K562 (cell line): Measurements from ENCODE around the gene RUNX1. TPM values are rescaled to one million over a fixed set of nuclear protein-coding genes. Genes with fewer than 3 reads are reported as not detected.

ENCODE experiments used
- ATAC-seq: fragments of 200-7000 bp; cut with Tn5 transposase; 3 replicates; pipeline ENCODE4 v1.9.1; 2020; ENCODE audit warnings: moderate library complexity
- BruUV-seq: library from RNA; stranded (reverse); fragments of 400-500 nt; replicated peaks from 2 replicates; lab custom pipeline; 2021; lab: Mats Ljungman, UMichigan
- CTCF ChIA-PET: fragments of 300-600 bp; formaldehyde crosslinking; extraction: SDS; loops from one replicate; lab custom pipeline; 2021; ENCODE audit warnings: low intra/inter-chr PET ratio; lab: Yijun Ruan, JAX
- POLR2A ChIA-PET: fragments of 300-600, 350-650 bp; sonication (Branson Sonifier 250); formaldehyde crosslinking; extraction: SDS; loops from one replicate; lab custom pipeline; 2021; ENCODE audit warnings: antibody characterized with exemption, inconsistent platforms; lab: Yijun Ruan, JAX
- DNase-seq, 4 experiments: peaks; one replicate each; pipeline versions ENCODE4 v3.0.0 to v3.0.0-alpha.2; 2011 to 2018; ENCODE audit warnings: low spot score in 3 of 4, mixed read lengths in 3 of 4; ENCODE audit errors: extremely low read depth in 1 of 4
- FAIRE-seq: peaks from 2 replicates; lab custom pipeline; 2011; peaks lifted over from hg19 to GRCh38; lab: Jason Lieb, UNC
- H2AFZ ChIP-seq: 2 replicates; pipeline ENCODE4 v1.6.0; 2011; ENCODE audit warnings: low read depth, low read length, control low read depth, inconsistent platforms
- H3K27ac ChIP-seq: fragments of 200-600 bp; 3 replicates; pipeline ENCODE4 v1.8.0; 2011; ENCODE audit warnings: low read depth, mild to moderate bottlenecking, control low read depth, inconsistent platforms, low read length, moderate library complexity, mixed read lengths; ENCODE audit errors: extremely low read depth
- H3K27me3 ChIP-seq, 2 experiments: fragments of 300-600 bp in 1 of 2; 2 replicates in 1 of 2; 3 replicates in 1 of 2; pipeline versions ENCODE4 v1.6.0 to v1.8.0; 2011; ENCODE audit warnings: inconsistent platforms in 2 of 2, low read length in 2 of 2, mild to moderate bottlenecking in 1 of 2, mixed read lengths in 1 of 2, moderate library complexity in 1 of 2; ENCODE audit not compliant: control insufficient read depth in 2 of 2, insufficient read depth in 2 of 2
- H3K36me3 ChIP-seq: fragments of 300-600 bp; 3 replicates; pipeline ENCODE4 v1.8.0; 2011; ENCODE audit warnings: mild to moderate bottlenecking, low read length, inconsistent platforms; ENCODE audit not compliant: control insufficient read depth, insufficient read depth
- H3K4me1 ChIP-seq, 2 experiments: fragments of 200-600 bp in 1 of 2; replicated peaks in 1 of 2; 2 replicates in 1 of 2; 3 replicates in 1 of 2; pipeline versions ENCODE4 v1.5.1 to v1.8.0; 2011; ENCODE audit warnings: inconsistent platforms in 2 of 2, low read length in 2 of 2, mild to moderate bottlenecking in 1 of 2, mixed read lengths in 1 of 2, moderate library complexity in 1 of 2; ENCODE audit not compliant: control insufficient read depth in 2 of 2, insufficient read depth in 2 of 2
- H3K4me2 ChIP-seq: 2 replicates; pipeline ENCODE4 v1.6.1; 2011; ENCODE audit warnings: low read length, control low read depth, inconsistent platforms, mixed read lengths; ENCODE audit not compliant: insufficient read depth
- H3K4me3 ChIP-seq: fragments of 200-600 bp; sonication (generic), shearing (Covaris generic); 2 replicates; pipeline ENCODE4 v1.5.1; 2016; ENCODE audit warnings: control low read depth, inconsistent platforms
- H3K79me2 ChIP-seq: fragments of 200-600 bp; 3 replicates; pipeline ENCODE4 v1.8.0; 2011; ENCODE audit warnings: low read length, inconsistent platforms; ENCODE audit not compliant: control insufficient read depth, insufficient read depth
- H3K9ac ChIP-seq, 2 experiments: 2 replicates each; pipeline versions ENCODE4 v1.6.0 to v1.6.1; 2011; ENCODE audit warnings: low read depth in 2 of 2, low read length in 2 of 2, control low read depth in 1 of 2, inconsistent platforms in 1 of 2, mild to moderate bottlenecking in 1 of 2, mixed read lengths in 1 of 2; ENCODE audit not compliant: insufficient read depth in 1 of 2
- H3K9me1 ChIP-seq: one replicate; pipeline ENCODE4 v1.6.0; 2011; ENCODE audit warnings: inconsistent platforms, mild to moderate bottlenecking, low read length, moderate library complexity; ENCODE audit not compliant: control insufficient read depth, insufficient read depth
- H3K9me3 ChIP-seq: replicated peaks from 2 replicates; pipeline ENCODE4 v1.5.1; 2011; ENCODE audit warnings: low read depth, low read length, inconsistent platforms; ENCODE audit not compliant: control insufficient read depth, insufficient read depth
- H4K20me1 ChIP-seq: replicated peaks from 2 replicates; pipeline ENCODE4 v1.6.1; 2011; ENCODE audit warnings: low read length, inconsistent platforms, mixed read lengths; ENCODE audit not compliant: control insufficient read depth, insufficient read depth
- BRF1 ChIP-seq: IDR thresholded peaks from 3 replicates; pipeline ENCODE4 v1.6.1; 2011; ENCODE audit warnings: borderline replicate concordance, mild to moderate bottlenecking; ENCODE audit not compliant: insufficient read length; ENCODE audit errors: extremely low read depth
- CBX2 ChIP-seq: fragments of 200-600 bp; sonication (generic); IDR thresholded peaks from one replicate; pipeline ENCODE4 v1.6.1; 2012; ENCODE audit warnings: mild to moderate bottlenecking, low read length, inconsistent platforms; ENCODE audit not compliant: insufficient read depth, poor library complexity, severe bottlenecking
- EP400 ChIP-seq: fragments of 450-650 bp; IDR thresholded peaks from 2 replicates; pipeline ENCODE4 v1.6.1; 2017; ENCODE audit warnings: antibody characterized with exemption, mild to moderate bottlenecking, moderate library complexity
- EZH2 ChIP-seq: IDR thresholded peaks from 2 replicates; pipeline ENCODE4 v1.6.1; 2012; ENCODE audit warnings: low read depth, mild to moderate bottlenecking, inconsistent platforms, low read length, borderline replicate concordance
- FOXJ2 ChIP-seq: fragments of 200-800 bp; sonication (Bioruptor generic); IDR thresholded peaks from 2 replicates; pipeline ENCODE4 v1.6.1; 2016; ENCODE audit warnings: missing genetic modification characterization, missing compliant biosample characterization
- FOXM1 ChIP-seq, 2 experiments: fragments of 450-650 bp in 1 of 2; sonication (generic) in 1 of 2; formaldehyde crosslinking in 1 of 2; IDR thresholded peaks; 2 replicates each; pipeline versions ENCODE4 v1.6.1 to v1.9.0; 2017 to 2022; ENCODE audit warnings: low read depth in 2 of 2, mild to moderate bottlenecking in 2 of 2, missing genetic modification reagents in 1 of 2, moderate library complexity in 1 of 2
- KDM5B ChIP-seq: fragments of 200-600 bp; sonication (generic); IDR thresholded peaks from 2 replicates; pipeline ENCODE4 v1.6.1; 2012; ENCODE audit warnings: low read depth, mild to moderate bottlenecking, moderate library complexity, low read length, control low read depth, inconsistent platforms; ENCODE audit not compliant: insufficient replicate concordance
- KHSRP ChIP-seq: fragments of 450-650 bp; IDR thresholded peaks from 2 replicates; pipeline ENCODE4 v1.6.1; 2017
- NR3C1 ChIP-seq: sonication (generic); formaldehyde crosslinking; IDR thresholded peaks from 2 replicates; pipeline ENCODE4 v1.8.1; 2022; ENCODE audit warnings: missing genetic modification reagents
- PHF20 ChIP-seq: fragments of 450-650 bp; IDR thresholded peaks from 2 replicates; pipeline ENCODE4 v1.6.1; 2018; ENCODE audit not compliant: partially characterized antibody
- POLR2AphosphoS5 ChIP-seq: IDR thresholded peaks from 2 replicates; pipeline ENCODE4 v1.6.1; 2011; ENCODE audit warnings: mild to moderate bottlenecking, low read depth, low read length, moderate library complexity; ENCODE audit not compliant: control insufficient read depth, insufficient read depth
- PTRF ChIP-seq: fragments of 450-650 bp; IDR thresholded peaks from 2 replicates; pipeline ENCODE4 v1.6.1; 2016; ENCODE audit warnings: mild to moderate bottlenecking, missing genetic modification characterization, missing compliant biosample characterization
- RBM34 ChIP-seq: fragments of 200-400 bp; formaldehyde crosslinking; IDR thresholded peaks from 2 replicates; pipeline ENCODE4 v1.6.1; 2018; ENCODE audit warnings: low read length, borderline replicate concordance; ENCODE audit not compliant: insufficient read depth
- RFX7 ChIP-seq: fragments of 250-450 bp; sonication (Bioruptor Pico); IDR thresholded peaks from 2 replicates; pipeline ENCODE4 v1.5.1; 2021; ENCODE audit warnings: mild to moderate bottlenecking
- SMARCB1 ChIP-seq: IDR thresholded peaks from 2 replicates; pipeline ENCODE4 v1.6.1; 2011; ENCODE audit warnings: improper control_type of control experiment, low read depth; ENCODE audit not compliant: insufficient read length
- SP2 ChIP-seq: IDR thresholded peaks from 2 replicates; pipeline ENCODE4 v1.6.1; 2011; ENCODE audit warnings: mild to moderate bottlenecking, low read depth, low read length, moderate library complexity; ENCODE audit not compliant: poor library complexity, severe bottlenecking; ENCODE audit errors: extremely low read depth
- ZBTB8A ChIP-seq: fragments of 450-650 bp; IDR thresholded peaks from 2 replicates; pipeline ENCODE4 v1.6.1; 2018; ENCODE audit warnings: mild to moderate bottlenecking, moderate library complexity; ENCODE audit not compliant: partially characterized antibody
- ZFP1 ChIP-seq: fragments of 450-650 bp; formaldehyde crosslinking; IDR thresholded peaks from 2 replicates; pipeline ENCODE4 v1.4.0; 2020; ENCODE audit warnings: mild to moderate bottlenecking, mixed read lengths
- ZNF140 ChIP-seq: fragments of 250-450 bp; sonication (Bioruptor Pico); IDR thresholded peaks from 2 replicates; pipeline ENCODE4 v1.8.0; 2021; ENCODE audit warnings: moderate library complexity, mild to moderate bottlenecking, inconsistent platforms
- ZNF253 ChIP-seq: fragments of 250-450 bp; sonication (Bioruptor Pico); conservative IDR thresholded peaks from 2 replicates; pipeline ENCODE4 v1.6.1; 2021; ENCODE audit warnings: mild to moderate bottlenecking
- ZNF780A ChIP-seq: fragments of 250-450 bp; sonication (Bioruptor Pico); IDR thresholded peaks from 2 replicates; pipeline ENCODE4 v1.5.0; 2021; ENCODE audit warnings: mild to moderate bottlenecking
- WGBS: fragments of 100-300 bp; shearing (Covaris generic); methylation state at CpG from one replicate; pipeline ENCODE4 v1.1.6; 2016; ENCODE audit warnings: low coverage, mixed read lengths; ENCODE audit not compliant: insufficient coverage; ENCODE audit errors: missing lambda C conversion rate; 5-methylcytosine and 5-hydroxymethylcytosine counted together
- in situ Hi-C: fragments of 300-500 bp; cut with MboI; formaldehyde crosslinking; loops from 4 replicates; pipeline ENCODE4 v1.15.0; 2018; ENCODE audit warnings: inconsistent platforms, mixed read lengths
- intact Hi-C: fragments of 100-400 bp; cut with micrococcal nuclease; formaldehyde crosslinking; loops from 2 replicates; pipeline ENCODE4 v1.14.2; 2022
- polyA plus RNA-seq, 8 experiments: library from polyadenylated mRNA; depleted of rRNA in 4 of 8; stranded (reverse) in 5 of 8; unstranded in 3 of 8; fragments of >200 nt; fragmentation: Nextera tagmentation in 2 of 8; fragmentation: Illumina TruSeq in 1 of 8; extraction: Ambion mirVana in 2 of 8; extraction: Trizol in 1 of 8; gene quantifications; 2 replicates each; pipeline versions ENCODE4 v1.2.1 to v1.2.3, GENCODE V29; 2011 to 2014; ENCODE audit warnings: inconsistent platforms in 1 of 8, missing spikeins in 1 of 8
- total RNA-seq, 7 experiments: library from RNA; depleted of rRNA in 6 of 7; stranded (reverse); fragments of >200 nt in 6 of 7; fragmentation: Illumina TruSeq in 2 of 7; extraction: Trizol in 2 of 7; gene quantifications; 2 replicates each; pipeline versions ENCODE4 v1.2.1 to v1.2.3, GENCODE V29; 2011 to 2021; ENCODE audit warnings: low replicate concordance in 1 of 7

RUNX1 gene
- total and polyA plus RNA-seq, 9 of the 15 experiments (the other 6 are each of a cell fraction or from before 2014, with no cell fraction given): 2.2 to 68.6 (median 17.8) TPM

- TF ChIP-seq SMARCB1 (no peak), BRF1 (no peak), RBM34 (no peak), EP400 (no peak), FOXJ2 (tag) (no peak), SP2 (no peak), ZNF253 (no peak), RFX7 (CRISPR knock-in tag) (no peak), NR3C1 (CRISPR knock-in tag) (no peak)
Measured at GRCh38 chr21:35058058-35058457, 9.0 kb upstream of the RUNX1 start (continued).

GRCh38 chr21:35057428-35057827 is 8.3 kb upstream of the RUNX1 start:
- no peak for FAIRE-seq
- WGBS: 58% methylated on average over 7 of the region's 7 CpGs
- Histone ChIP-seq H3K4me1 (peaks cover 5 to 15% of the 10 kb centered on the region in 2 experiments; a peak in 4 of 5 replicates), H3K79me2 (no peaks in the 10 kb centered on the region), H3K9ac (no peak overlapping the region), H3K9me3 (no peaks in the 10 kb centered on the region), H3K9me1 (no peaks in the 10 kb centered on the region), H4K20me1 (no peaks in the 10 kb centered on the region), H3K4me2 (no peak overlapping the region), H2AFZ (peak overlapping the region; percentile 62), H3K4me3 (no peak overlapping the region), H3K27me3 (no peaks in the 10 kb centered on the region), H3K27ac (no peak overlapping the region), H3K36me3 (no peaks in the 10 kb centered on the region)
- DNase-seq: no peak
- ChIA-PET POLR2A (no interaction called here), CTCF (no interaction called here)
- TF ChIP-seq KHSRP: no peak
- TF ChIP-seq ZBTB8A: no peak
- no peak for TF ChIP-seq EZH2
- TF ChIP-seq KDM5B: no peak
- no peak for TF ChIP-seq POLR2AphosphoS5
- TF ChIP-seq PHF20: no peak
- TF ChIP-seq ZNF780A (CRISPR knock-in tag): no peak
- no peak for TF ChIP-seq PTRF (tag)
- no peak for TF ChIP-seq ZNF140 (CRISPR knock-in tag)
- TF ChIP-seq CBX2: no peak
- TF ChIP-seq ZFP1 (CRISPR knock-in tag): no peak
- TF ChIP-seq FOXM1 (IDR thresholded peaks at IDR 0.05; ENCODE audit: low read depth): no peak
- no peak for TF ChIP-seq FOXM1 (CRISPR knock-in tag; IDR thresholded peaks at IDR 0.05; ENCODE audit: low read depth)
- in situ Hi-C loops: no loop called here
- ATAC-seq: no peak
- intact Hi-C loops: loop anchor here (10.0 kb wide), 1 partner anchor 447 kb away; no protein-coding TSS in a partner anchor
- BruUV-seq: no TSS peak
